Cardiac muscle cell (in vitro differentiated cells and primary cell): ENCODE measurements around the gene MRPS11. TPM values are rescaled to one million over a fixed set of nuclear protein-coding genes. Genes with fewer than 3 reads are reported as not detected.
"Not testable (repeated sequence)": the region's sequence is repeated elsewhere in the genome, so short reads cannot be mapped to it uniquely, and the experiment has no call there.

Experiments
- DNase-seq, 2 donors: peaks; one replicate each; pipeline versions ENCODE4 v3.0.0 to v3.0.0-alpha.2; 2010 to 2017; ENCODE audit warnings: low read depth in 1 of 2, low spot score in 1 of 2
- H3K27ac ChIP-seq: fragments of 200-600 bp; sonication (generic); 2 replicates; pipeline ENCODE4 v1.5.1; 2016
- H3K27me3 ChIP-seq: fragments of 200-600 bp; sonication (generic); 2 replicates; pipeline ENCODE4 v1.6.0; 2016; ENCODE audit warnings: control low read depth
- H3K36me3 ChIP-seq: fragments of 200-600 bp; sonication (generic); 2 replicates; pipeline ENCODE4 v1.5.1; 2016; ENCODE audit warnings: control low read depth
- H3K4me1 ChIP-seq: fragments of 200-600 bp; sonication (generic); 2 replicates; pipeline ENCODE4 v1.8.1; 2017; ENCODE audit warnings: low read depth, mild to moderate bottlenecking, mixed run types
- H3K4me3 ChIP-seq: fragments of 200-600 bp; sonication (generic); 2 replicates; pipeline ENCODE4 v1.5.1; 2016; ENCODE audit warnings: mild to moderate bottlenecking
- H3K9me3 ChIP-seq: fragments of 200-600 bp; sonication (generic); 2 replicates; pipeline ENCODE4 v1.5.1; 2017; ENCODE audit warnings: low read depth, mild to moderate bottlenecking, control low read depth
- polyA plus RNA-seq: library from polyadenylated mRNA; unstranded; fragments of >200 nt; fragmentation: Nextera tagmentation; extraction: Ambion mirVana; gene quantifications from 2 replicates; pipeline ENCODE4 v1.2.1, GENCODE V29; 2016
- total RNA-seq: library from RNA; depleted of rRNA; stranded (reverse); fragments of >200 nt; gene quantifications from 2 replicates; pipeline ENCODE4 v1.2.3, GENCODE V29; 2016
- TF ChIP-seq, protein P1 (sequence below): IDR thresholded peaks from 2 replicates; pipeline ENCODE4 v1.5.1; 2012; ENCODE audit warnings: low read depth, mild to moderate bottlenecking, low read length

The MRPS11 gene
- total and polyA plus RNA-seq, 2 experiments from 2014 or later = 39.3 to 95.2 TPM

- Histone ChIP-seq H3K27ac (no peak overlapping the region), H3K9me3 (no peaks in the 10 kb centered on the region), H3K4me3 (no peak overlapping the region), H3K4me1 (no peaks in the 10 kb centered on the region), H3K36me3 (no peaks in the 10 kb centered on the region), H3K27me3 (no peaks in the 10 kb centered on the region)
- TF ChIP-seq, protein P1, sequence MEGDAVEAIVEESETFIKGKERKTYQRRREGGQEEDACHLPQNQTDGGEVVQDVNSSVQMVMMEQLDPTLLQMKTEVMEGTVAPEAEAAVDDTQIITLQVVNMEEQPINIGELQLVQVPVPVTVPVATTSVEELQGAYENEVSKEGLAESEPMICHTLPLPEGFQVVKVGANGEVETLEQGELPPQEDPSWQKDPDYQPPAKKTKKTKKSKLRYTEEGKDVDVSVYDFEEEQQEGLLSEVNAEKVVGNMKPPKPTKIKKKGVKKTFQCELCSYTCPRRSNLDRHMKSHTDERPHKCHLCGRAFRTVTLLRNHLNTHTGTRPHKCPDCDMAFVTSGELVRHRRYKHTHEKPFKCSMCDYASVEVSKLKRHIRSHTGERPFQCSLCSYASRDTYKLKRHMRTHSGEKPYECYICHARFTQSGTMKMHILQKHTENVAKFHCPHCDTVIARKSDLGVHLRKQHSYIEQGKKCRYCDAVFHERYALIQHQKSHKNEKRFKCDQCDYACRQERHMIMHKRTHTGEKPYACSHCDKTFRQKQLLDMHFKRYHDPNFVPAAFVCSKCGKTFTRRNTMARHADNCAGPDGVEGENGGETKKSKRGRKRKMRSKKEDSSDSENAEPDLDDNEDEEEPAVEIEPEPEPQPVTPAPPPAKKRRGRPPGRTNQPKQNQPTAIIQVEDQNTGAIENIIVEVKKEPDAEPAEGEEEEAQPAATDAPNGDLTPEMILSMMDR = no peak
- no peak for DNase-seq
Measured at GRCh38 chr15:88518903-88519302, 51.4 kb downstream of the MRPS11 start.

- H3K27ac ChIP-seq, H3K36me3 ChIP-seq, H3K4me1 ChIP-seq, DNase-seq, H3K27me3 ChIP-seq, H3K4me3 ChIP-seq, H3K9me3 ChIP-seq: not testable (repeated sequence)
Measured at GRCh38 chr15:88524094-88524493, 56.6 kb downstream of the MRPS11 start.

- Histone ChIP-seq H3K9me3 (no peaks in the 10 kb centered on the region), H3K27ac (no peak overlapping the region), H3K4me1 (no peaks in the 10 kb centered on the region), H3K36me3 (peaks cover 11% of the 10 kb centered on the region), H3K27me3 (no peaks in the 10 kb centered on the region), H3K4me3 (no peak overlapping the region)
- DNase-seq = no peak
- TF ChIP-seq, protein P1 = no peak
Measured at GRCh38 chr15:88525418-88525817, 57.9 kb downstream of the MRPS11 start.

- TF ChIP-seq, protein P1 = no peak
- DNase-seq = no peak
- Histone ChIP-seq H3K27me3 (no peaks in the 10 kb centered on the region), H3K4me3 (no peak overlapping the region), H3K36me3 (peaks cover 21% of the 10 kb centered on the region), H3K4me1 (no peaks in the 10 kb centered on the region), H3K27ac (no peak overlapping the region), H3K9me3 (no peaks in the 10 kb centered on the region)
Measured at GRCh38 chr15:88526247-88526879, 58.9 kb downstream of the MRPS11 start.

GRCh38 chr15:88529021-88529630 is 61.6 kb downstream of the MRPS11 start:
- Histone ChIP-seq H3K36me3 (peaks cover 22% of the 10 kb centered on the region), H3K27ac (no peak overlapping the region), H3K4me1 (no peaks in the 10 kb centered on the region), H3K27me3 (no peaks in the 10 kb centered on the region), H3K9me3 (no peaks in the 10 kb centered on the region), H3K4me3 (no peak overlapping the region)
- TF ChIP-seq, protein P1 = no peak
- peak in 1 of 2 donors; percentile 53 for DNase-seq

Other genes starting within 250 kb of the MRPS11 start
- 4.4 and 6.2 TPM in 2 replicates for gene NTRK3, start 211.0 kb upstream of the MRPS11 start, total RNA-seq
- gene NTRK3, start 211.0 kb upstream of the MRPS11 start, polyA plus RNA-seq = 3.3 and 7.8 TPM in 2 replicates
- 32.9 and 34.5 TPM in 2 replicates for gene MRPL46, start 320 bp upstream of the MRPS11 start, total RNA-seq
- gene MRPL46, start 320 bp upstream of the MRPS11 start, polyA plus RNA-seq = 59.4 and 72.1 TPM in 2 replicates
- 12.7 and 18.0 TPM in 2 replicates for gene DET1, start 79.0 kb downstream of the MRPS11 start, total RNA-seq
- gene DET1, start 79.0 kb downstream of the MRPS11 start, polyA plus RNA-seq = 10.6 and 13.6 TPM in 2 replicates
- gene AEN, start 153.6 kb downstream of the MRPS11 start, total RNA-seq = 34.0 and 53.6 TPM in 2 replicates
- gene AEN, start 153.6 kb downstream of the MRPS11 start, polyA plus RNA-seq = 19.7 and 20.9 TPM in 2 replicates
- 0.69 and 1.3 TPM in 2 replicates for gene ISG20, start 171.3 kb downstream of the MRPS11 start, total RNA-seq
- gene ISG20, start 171.3 kb downstream of the MRPS11 start, polyA plus RNA-seq = not detected in 2 replicates